ENCODE measurements around the gene ALOX12B.
A peak's percentile ranks its signal among the peaks of the same experiment; 100 is the strongest.

ALOX12B gene

DNA sequence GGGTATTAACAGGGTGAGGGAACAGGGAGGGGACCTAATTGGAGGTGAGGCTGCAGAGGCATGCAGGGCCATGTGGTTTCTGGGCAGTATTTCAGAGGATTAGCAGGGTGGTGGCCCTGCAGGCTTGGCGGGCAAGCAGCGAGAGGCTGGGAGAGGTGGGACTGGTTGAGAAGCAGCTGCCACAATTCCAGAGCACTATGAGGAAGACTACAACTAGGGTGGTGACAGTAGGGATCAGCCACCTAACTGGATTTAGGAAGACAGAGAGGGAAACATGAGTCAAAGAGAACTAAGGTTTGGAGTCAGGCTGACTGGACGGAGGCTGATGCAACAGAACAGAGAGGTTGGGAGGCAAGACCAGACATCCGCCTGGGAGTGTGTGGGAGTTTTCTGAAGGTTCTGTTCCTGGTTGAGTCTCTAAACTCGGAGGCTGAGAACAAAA, 18.5 kb upstream of the ALOX12B start:
- Histone ChIP-seq H3K36me3 (ENCODE audit: low read depth) (no peaks in the 10 kb centered on the region), H3K27ac (ENCODE audit: poor library complexity, severe bottlenecking) (no peak overlapping the region), H3K27me3 (ENCODE audit: insufficient read depth, poor library complexity, severe bottlenecking) (no peaks in the 10 kb centered on the region), H3K4me1 (ENCODE audit: insufficient read depth, poor library complexity, severe bottlenecking) (peaks cover 19% of the 10 kb centered on the region), H3K4me3 (ENCODE audit: severe bottlenecking) (no peak overlapping the region), H3K9me3 (ENCODE audit: severe bottlenecking) (no peaks in the 10 kb centered on the region)
- TF ChIP-seq, protein P1, sequence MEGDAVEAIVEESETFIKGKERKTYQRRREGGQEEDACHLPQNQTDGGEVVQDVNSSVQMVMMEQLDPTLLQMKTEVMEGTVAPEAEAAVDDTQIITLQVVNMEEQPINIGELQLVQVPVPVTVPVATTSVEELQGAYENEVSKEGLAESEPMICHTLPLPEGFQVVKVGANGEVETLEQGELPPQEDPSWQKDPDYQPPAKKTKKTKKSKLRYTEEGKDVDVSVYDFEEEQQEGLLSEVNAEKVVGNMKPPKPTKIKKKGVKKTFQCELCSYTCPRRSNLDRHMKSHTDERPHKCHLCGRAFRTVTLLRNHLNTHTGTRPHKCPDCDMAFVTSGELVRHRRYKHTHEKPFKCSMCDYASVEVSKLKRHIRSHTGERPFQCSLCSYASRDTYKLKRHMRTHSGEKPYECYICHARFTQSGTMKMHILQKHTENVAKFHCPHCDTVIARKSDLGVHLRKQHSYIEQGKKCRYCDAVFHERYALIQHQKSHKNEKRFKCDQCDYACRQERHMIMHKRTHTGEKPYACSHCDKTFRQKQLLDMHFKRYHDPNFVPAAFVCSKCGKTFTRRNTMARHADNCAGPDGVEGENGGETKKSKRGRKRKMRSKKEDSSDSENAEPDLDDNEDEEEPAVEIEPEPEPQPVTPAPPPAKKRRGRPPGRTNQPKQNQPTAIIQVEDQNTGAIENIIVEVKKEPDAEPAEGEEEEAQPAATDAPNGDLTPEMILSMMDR (IDR thresholded peaks at IDR 0.05; ENCODE audit: poor library complexity, severe bottlenecking) = no peak
- DNase-seq (ENCODE audit: low spot score) = no peak
- peak; percentile 56; the same call in 2 of the 3 replicates for ATAC-seq (ENCODE audit: low read depth)

DNA sequence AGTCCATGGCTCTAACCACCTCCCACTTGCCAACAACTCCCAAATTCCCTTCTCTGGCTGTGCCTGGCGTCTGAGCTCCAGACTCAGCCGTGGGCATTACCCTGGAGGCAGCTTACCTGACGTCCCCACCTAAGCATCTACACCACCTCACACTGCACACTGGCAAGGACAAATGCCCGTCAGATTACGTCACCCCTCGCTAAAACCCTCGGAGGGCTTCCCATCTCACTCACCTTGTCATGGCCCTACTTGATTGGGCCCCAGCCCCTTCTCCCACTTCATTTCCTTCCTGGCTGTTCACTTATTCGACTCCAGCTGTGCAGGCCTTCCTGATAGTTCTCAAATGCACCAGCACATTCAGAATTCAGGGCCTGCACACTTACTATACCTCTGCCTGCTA, 17.4 kb upstream of the ALOX12B start:
- TF ChIP-seq, protein P1 (IDR thresholded peaks at IDR 0.05; ENCODE audit: poor library complexity, severe bottlenecking) = no peak
- ATAC-seq (ENCODE audit: low read depth) = no peak
- DNase-seq (ENCODE audit: low spot score) = no peak
- H3K36me3 ChIP-seq (ENCODE audit: low read depth) = no peaks in the 10 kb centered on the region
- no peak overlapping the region for H3K4me3 ChIP-seq (ENCODE audit: severe bottlenecking)
- no peak overlapping the region for H3K27ac ChIP-seq (ENCODE audit: poor library complexity, severe bottlenecking)
- H3K27me3 ChIP-seq (ENCODE audit: insufficient read depth, poor library complexity, severe bottlenecking) = no peaks in the 10 kb centered on the region
- no peaks in the 10 kb centered on the region for H3K9me3 ChIP-seq (ENCODE audit: severe bottlenecking)
- H3K4me1 ChIP-seq (ENCODE audit: insufficient read depth, poor library complexity, severe bottlenecking) = peaks cover 19% of the 10 kb centered on the region

DNA sequence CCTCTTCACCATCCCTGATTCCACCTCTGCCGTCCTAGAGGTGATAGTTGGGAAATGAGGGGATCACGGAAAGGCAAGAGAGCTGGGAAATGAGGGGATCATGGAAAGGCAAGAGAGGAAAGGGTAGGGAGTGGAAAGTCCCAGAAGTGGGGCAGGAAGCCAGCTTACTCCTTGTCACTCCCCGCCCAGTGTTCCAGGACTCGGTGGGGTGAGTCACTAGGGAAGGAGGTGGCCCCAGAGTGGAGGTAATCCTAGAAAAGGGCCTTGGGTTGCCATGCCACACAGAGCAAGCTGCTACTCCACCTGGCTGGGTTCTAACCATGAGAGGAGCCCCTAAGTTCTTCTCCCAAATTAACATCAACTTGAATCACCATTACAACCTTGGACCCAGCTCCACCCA, 16.0 kb upstream of the ALOX12B start:
- no peak for DNase-seq (ENCODE audit: low spot score)

DNA sequence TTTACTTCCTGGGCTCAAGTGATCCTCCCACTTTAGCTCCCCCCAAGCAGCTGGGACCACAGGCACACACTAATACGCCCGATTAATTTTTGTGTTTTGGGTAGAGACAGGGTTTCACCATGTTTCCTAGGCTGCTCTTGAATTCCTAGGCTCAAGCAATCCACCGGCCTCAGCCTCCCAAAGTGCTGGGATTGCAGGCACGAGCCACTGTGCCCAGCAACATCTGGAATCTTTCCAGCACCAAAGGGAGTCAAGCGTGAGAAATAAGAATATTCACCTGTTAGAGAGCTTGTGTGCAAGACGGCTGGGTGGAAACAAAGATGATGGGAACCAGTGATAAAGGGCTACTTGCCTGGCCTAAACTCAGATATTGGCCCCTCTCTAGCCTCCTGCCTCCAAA, 14.2 kb upstream of the ALOX12B start:
- ATAC-seq (ENCODE audit: low read depth) (no peak), DNase-seq (ENCODE audit: low spot score) (no peak)
- Histone ChIP-seq H3K4me3 (ENCODE audit: severe bottlenecking) (no peak overlapping the region), H3K27ac (ENCODE audit: poor library complexity, severe bottlenecking) (no peak overlapping the region), H3K9me3 (ENCODE audit: severe bottlenecking) (no peaks in the 10 kb centered on the region), H3K4me1 (ENCODE audit: insufficient read depth, poor library complexity, severe bottlenecking) (peaks cover 17% of the 10 kb centered on the region), H3K36me3 (ENCODE audit: low read depth) (no peaks in the 10 kb centered on the region), H3K27me3 (ENCODE audit: insufficient read depth, poor library complexity, severe bottlenecking) (no peaks in the 10 kb centered on the region)
- TF ChIP-seq, protein P1 (IDR thresholded peaks at IDR 0.05; ENCODE audit: poor library complexity, severe bottlenecking) = no peak

More for the DNA sequence above, 16.0 kb upstream of the ALOX12B start:
- ATAC-seq (ENCODE audit: low read depth) = peak; percentile 34; the same call in 1 of the 3 replicates
- H3K4me3 ChIP-seq (ENCODE audit: severe bottlenecking) = no peak overlapping the region
- H3K9me3 ChIP-seq (ENCODE audit: severe bottlenecking) = no peaks in the 10 kb centered on the region
- TF ChIP-seq, protein P1 (IDR thresholded peaks at IDR 0.05; ENCODE audit: poor library complexity, severe bottlenecking) = no peak
- peaks cover 19% of the 10 kb centered on the region for H3K4me1 ChIP-seq (ENCODE audit: insufficient read depth, poor library complexity, severe bottlenecking)
- no peak overlapping the region for H3K27ac ChIP-seq (ENCODE audit: poor library complexity, severe bottlenecking)
- no peaks in the 10 kb centered on the region for H3K36me3 ChIP-seq (ENCODE audit: low read depth)
- H3K27me3 ChIP-seq (ENCODE audit: insufficient read depth, poor library complexity, severe bottlenecking) = no peaks in the 10 kb centered on the region

DNA sequence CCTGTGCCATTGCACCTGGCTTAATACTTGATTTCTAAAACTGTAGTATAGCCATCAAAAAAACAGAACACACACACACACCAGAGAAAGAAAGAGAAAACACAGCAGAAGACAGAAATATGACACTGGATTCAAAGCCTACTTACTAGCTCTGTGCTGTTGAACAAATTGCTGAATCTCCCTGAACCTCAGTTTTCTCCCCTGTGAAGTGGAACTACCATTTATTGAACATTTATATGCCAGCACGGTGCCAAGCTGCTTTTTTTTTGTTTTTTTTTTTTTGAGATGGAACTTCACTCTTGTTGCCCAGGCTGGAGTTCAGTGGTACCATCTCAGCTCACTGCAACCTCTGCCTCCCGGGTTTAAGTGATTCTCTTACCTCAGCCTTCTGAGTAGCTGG, 13.2 kb upstream of the ALOX12B start:
- H3K9me3 ChIP-seq (ENCODE audit: severe bottlenecking) = no peaks in the 10 kb centered on the region
- no peaks in the 10 kb centered on the region for H3K36me3 ChIP-seq (ENCODE audit: low read depth)
- no peak overlapping the region for H3K27ac ChIP-seq (ENCODE audit: poor library complexity, severe bottlenecking)
- ATAC-seq (ENCODE audit: low read depth) (no peak), DNase-seq (ENCODE audit: low spot score) (no peak)
- no peaks in the 10 kb centered on the region for H3K27me3 ChIP-seq (ENCODE audit: insufficient read depth, poor library complexity, severe bottlenecking)
- peaks cover 8% of the 10 kb centered on the region for H3K4me1 ChIP-seq (ENCODE audit: insufficient read depth, poor library complexity, severe bottlenecking)
- H3K4me3 ChIP-seq (ENCODE audit: severe bottlenecking) = no peak overlapping the region
- TF ChIP-seq, protein P1 (IDR thresholded peaks at IDR 0.05; ENCODE audit: poor library complexity, severe bottlenecking) = no peak
